Breast epithelium (tissue), 4 donors: ENCODE measurements around the gene GPBAR1. TPM values are rescaled to one million over a fixed set of nuclear protein-coding genes. Genes with fewer than 3 reads are reported as not detected.
A peak's percentile ranks its signal among the peaks of the same experiment; 100 is the strongest.

Source experiments
- DNase-seq, 2 donors: peaks; one replicate each; pipeline ENCODE4 v3.0.0-alpha.2; 2019; ENCODE audit warnings: low spot score in 2 of 2
- H3K27ac ChIP-seq, 2 donors: fragments of 200-600 bp; sonication (generic) in 1 of 2; one replicate each; pipeline ENCODE4 v1.5.1; 2016 to 2019; ENCODE audit warnings: mild to moderate bottlenecking in 1 of 2
- H3K27me3 ChIP-seq, 2 donors: fragments of 200-600 bp; sonication (generic) in 1 of 2; one replicate each; pipeline versions ENCODE4 v1.5.1 to v1.6.0; 2017 to 2019; ENCODE audit warnings: control low read depth in 1 of 2, mild to moderate bottlenecking in 1 of 2
- H3K36me3 ChIP-seq: fragments of 200-600 bp; one replicate; pipeline ENCODE4 v1.5.1; 2019
- H3K4me1 ChIP-seq, 2 donors: fragments of 200-600 bp; sonication (generic); one replicate each; pipeline ENCODE4 v1.5.1; 2016 to 2019; ENCODE audit warnings: control low read depth in 1 of 2
- H3K4me3 ChIP-seq, 3 donors: fragments of 200-600 bp; sonication (generic); 1 replicate in 2 of 3; 2 replicates in 1 of 3; pipeline ENCODE4 v1.5.1; 2016 to 2019; ENCODE audit warnings: mild to moderate bottlenecking in 3 of 3, moderate library complexity in 2 of 3
- H3K9me3 ChIP-seq, 2 donors: fragments of 200-600 bp; sonication (generic) in 1 of 2; one replicate each; pipeline ENCODE4 v1.5.1; 2016 to 2019; ENCODE audit warnings: control low read depth in 1 of 2
- CTCF ChIP-seq, 3 donors: fragments of 450-650 bp; IDR thresholded peaks; one replicate each; pipeline ENCODE4 v1.5.1; 2016 to 2017; ENCODE audit warnings: antibody characterized with exemption in 3 of 3, mild to moderate bottlenecking in 3 of 3, moderate library complexity in 3 of 3
- POLR2A ChIP-seq: fragments of 450-650 bp; IDR thresholded peaks from one replicate; pipeline ENCODE4 v1.6.1; 2016; ENCODE audit warnings: antibody characterized with exemption, mild to moderate bottlenecking, moderate library complexity
- POLR2AphosphoS5 ChIP-seq, 3 donors: sonication (generic); formaldehyde crosslinking; IDR thresholded peaks; one replicate each; pipeline ENCODE4 v1.6.1; 2017; ENCODE audit warnings: antibody characterized with exemption in 3 of 3
- intact Hi-C: fragments of 100-400 bp; cut with DNase I; formaldehyde crosslinking; loops from one replicate; pipeline ENCODE4 v1.15.1; 2023; ENCODE audit warnings: low total_unique reads
- total RNA-seq, 3 donors: library from RNA; depleted of rRNA; stranded (reverse); fragments of >200 nt; gene quantifications; one replicate each; pipeline ENCODE4 v1.1.0, GENCODE V29; 2016

Gene GPBAR1, protein sequence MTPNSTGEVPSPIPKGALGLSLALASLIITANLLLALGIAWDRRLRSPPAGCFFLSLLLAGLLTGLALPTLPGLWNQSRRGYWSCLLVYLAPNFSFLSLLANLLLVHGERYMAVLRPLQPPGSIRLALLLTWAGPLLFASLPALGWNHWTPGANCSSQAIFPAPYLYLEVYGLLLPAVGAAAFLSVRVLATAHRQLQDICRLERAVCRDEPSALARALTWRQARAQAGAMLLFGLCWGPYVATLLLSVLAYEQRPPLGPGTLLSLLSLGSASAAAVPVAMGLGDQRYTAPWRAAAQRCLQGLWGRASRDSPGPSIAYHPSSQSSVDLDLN
- total RNA-seq, result 10 to 100 TPM in 1 of 3 donors, 1 to 10 TPM in 2; 5.2 to 22.2 (median 8.5) TPM

GRCh38 chr2:218260742-218261422, at the start of gene GPBAR1:
Gene GPBAR1, plus strand, starts transcription at chr2:218261015. Its CDS starts 1,710 bp downstream, at chr2:218262725.
- peaks cover 6% of the 10 kb centered on the region for H3K36me3 ChIP-seq
- no peaks in the 10 kb centered on the region for H3K4me1 ChIP-seq
- H3K27ac ChIP-seq, result peak within 1 kb of the TSS; percentile 79 to 96
- no peaks in the 10 kb centered on the region for H3K9me3 ChIP-seq
- intact Hi-C loops, result no loop called here
- DNase-seq, result peak in 1 of 2 donors; percentile 47
- H3K27me3 ChIP-seq, result no peaks in the 10 kb centered on the region
- no peak for TF ChIP-seq POLR2AphosphoS5 (IDR thresholded peaks at IDR 0.05)
- TF ChIP-seq CTCF (IDR thresholded peaks at IDR 0.05), result no peak
- TF ChIP-seq POLR2A, result no peak
- peak within 1 kb of the TSS in 2 of 3 donors; percentile 0 to 48 for H3K4me3 ChIP-seq

DNA sequence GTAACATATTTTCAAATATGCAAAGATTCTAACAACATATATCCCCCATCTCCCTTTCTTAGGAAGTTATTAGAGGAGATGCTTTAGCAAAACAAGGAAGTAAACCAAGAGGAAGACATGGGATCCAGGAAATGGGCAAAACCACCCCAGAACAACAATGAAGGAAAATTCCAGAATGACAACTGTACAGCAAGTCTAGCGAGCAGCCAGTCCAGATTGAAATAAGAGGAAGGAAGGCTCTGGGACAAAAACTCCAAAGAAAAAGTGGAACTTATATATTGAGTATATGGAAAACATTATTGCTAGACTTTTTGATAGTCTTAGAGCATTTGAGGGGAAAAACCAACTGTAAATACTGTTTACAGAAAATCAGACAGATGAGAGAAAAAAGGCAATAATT, 46.7 kb upstream of the GPBAR1 start:
- intact Hi-C loops, result no loop called here
- no peak for DNase-seq
- no peaks in the 10 kb centered on the region for H3K9me3 ChIP-seq

GRCh38 chr2:218216336-218216673, 44.5 kb upstream of the GPBAR1 start:
- no peaks in the 10 kb centered on the region for H3K4me1 ChIP-seq
- peak overlapping the region; percentile 95 to 96 for H3K27ac ChIP-seq
- intact Hi-C loops, result no loop called here
- H3K27me3 ChIP-seq, result no peaks in the 10 kb centered on the region
- DNase-seq, result no peak
- H3K4me3 ChIP-seq, result peak overlapping the region; percentile 86 to 100 (median 98)
- no peaks in the 10 kb centered on the region for H3K9me3 ChIP-seq
- H3K36me3 ChIP-seq, result no peaks in the 10 kb centered on the region
- TF ChIP-seq POLR2A (no peak), CTCF (IDR thresholded peaks at IDR 0.05) (no peak)

More for the DNA sequence above, 46.7 kb upstream of the GPBAR1 start:
- Histone ChIP-seq H3K4me3 (no peak overlapping the region), H3K27ac (no peak overlapping the region), H3K27me3 (no peaks in the 10 kb centered on the region), H3K36me3 (no peaks in the 10 kb centered on the region), H3K4me1 (no peaks in the 10 kb centered on the region)
- no peak for TF ChIP-seq CTCF (IDR thresholded peaks at IDR 0.05)
- no peak for TF ChIP-seq POLR2AphosphoS5 (IDR thresholded peaks at IDR 0.05)
- no peak for TF ChIP-seq POLR2A

- Histone ChIP-seq H3K27ac (peak within 1 kb of the TSS; percentile 95 to 96), H3K36me3 (no peaks in the 10 kb centered on the region), H3K4me3 (peak within 1 kb of the TSS; percentile 86 to 100 (median 98)), H3K4me1 (no peaks in the 10 kb centered on the region), H3K27me3 (no peaks in the 10 kb centered on the region), H3K9me3 (no peaks in the 10 kb centered on the region)
- intact Hi-C loops, result loop anchor here (1.0 kb wide), 1 partner anchor 20 kb away; no protein-coding TSS in a partner anchor
- peak; percentile 91 to 92 for DNase-seq
- peak; percentile 93 for TF ChIP-seq POLR2A
- peak; percentile 92 to 96 (median 95) for TF ChIP-seq POLR2AphosphoS5 (IDR thresholded peaks at IDR 0.05)
- peak; percentile 24 to 71 (median 46) for TF ChIP-seq CTCF (IDR thresholded peaks at IDR 0.05)
These were observed 44.0 kb upstream of the GPBAR1 start, which contains the start of gene ARPC2 for GRCh38 chr2:218216674-218217359. Gene ARPC2, plus strand, starts transcription at chr2:218217189. Its CDS starts 282 bp downstream, at chr2:218217471.
